HG03558 (cell line): Measurements from ENCODE around the gene RC3H2.
"Not testable (repeated sequence)": the region's sequence is repeated elsewhere in the genome, so short reads cannot be mapped to it uniquely, and the experiment has no call there.

Source experiments
- ATAC-seq: cut with Tn5 transposase; IDR thresholded peaks from one replicate; pipeline ENCODE4 v1.9.1; 2021; ENCODE audit warnings: moderate number of reproducible peaks; ENCODE audit not compliant: unreplicated experiment; ENCODE audit errors: extremely low read depth

The RC3H2 gene

DNA sequence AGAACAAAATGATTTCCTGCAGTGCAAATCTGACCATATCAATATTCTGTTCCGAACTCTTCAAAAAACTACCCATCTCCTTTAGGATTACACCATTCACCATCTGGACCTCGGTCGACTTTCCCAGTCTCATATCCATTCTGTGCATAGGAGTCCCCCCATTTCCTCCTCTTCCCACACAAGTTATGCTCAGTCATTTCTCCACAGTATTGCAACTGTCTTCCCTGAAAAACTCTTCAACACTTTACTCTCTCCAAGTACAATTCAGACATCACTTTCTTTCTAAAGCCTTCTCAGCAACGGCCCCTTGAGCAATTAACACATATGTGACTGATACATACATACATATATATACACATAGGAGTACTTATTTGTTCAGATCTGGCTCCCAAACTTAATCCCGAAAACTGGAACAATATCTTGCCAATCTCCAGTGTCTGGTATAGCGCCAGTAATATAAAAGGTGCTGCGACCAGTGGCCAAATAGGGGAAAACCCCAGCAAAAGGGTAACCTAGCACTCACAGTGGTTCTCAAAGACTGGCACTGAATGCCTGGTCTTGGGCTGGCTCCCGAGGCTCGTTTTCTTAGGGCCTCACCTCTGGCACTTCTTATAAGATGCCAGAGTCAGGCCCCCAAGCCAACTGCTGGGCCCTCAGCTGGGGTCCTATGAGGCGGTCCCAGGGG lies 25.5 kb upstream of the RC3H2 start:
- no peak for ATAC-seq

DNA sequence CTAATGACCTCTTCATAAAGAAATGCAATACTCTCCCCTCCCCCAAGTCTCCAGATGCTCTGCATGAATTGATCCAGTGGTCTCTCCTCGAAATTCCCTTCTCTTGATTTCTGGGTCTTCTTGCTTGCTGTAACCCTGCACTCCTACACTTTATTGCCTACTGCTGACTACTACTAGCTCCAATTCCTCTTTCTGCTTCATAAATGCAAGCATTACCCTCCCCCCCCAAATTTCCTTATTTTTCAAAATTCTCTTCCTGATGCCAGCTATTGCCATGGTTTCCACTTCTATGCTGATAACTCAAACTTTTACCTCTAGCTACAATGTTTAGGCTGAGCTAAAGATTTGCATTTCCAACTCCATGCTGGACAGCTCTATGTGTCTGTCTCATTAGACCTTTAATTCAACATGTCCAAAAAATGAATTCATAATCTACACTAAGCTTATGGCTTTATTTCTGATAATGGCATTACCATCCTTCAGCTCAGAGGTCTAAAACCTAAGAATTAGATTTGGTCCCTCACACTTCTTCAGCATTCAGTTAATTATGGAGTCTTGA lies 24.7 kb upstream of the RC3H2 start:
- no peak for ATAC-seq

- ATAC-seq: no peak
These were observed 18.8 kb upstream of the RC3H2 start for GRCh38 chr9:122923947-122924346.

DNA sequence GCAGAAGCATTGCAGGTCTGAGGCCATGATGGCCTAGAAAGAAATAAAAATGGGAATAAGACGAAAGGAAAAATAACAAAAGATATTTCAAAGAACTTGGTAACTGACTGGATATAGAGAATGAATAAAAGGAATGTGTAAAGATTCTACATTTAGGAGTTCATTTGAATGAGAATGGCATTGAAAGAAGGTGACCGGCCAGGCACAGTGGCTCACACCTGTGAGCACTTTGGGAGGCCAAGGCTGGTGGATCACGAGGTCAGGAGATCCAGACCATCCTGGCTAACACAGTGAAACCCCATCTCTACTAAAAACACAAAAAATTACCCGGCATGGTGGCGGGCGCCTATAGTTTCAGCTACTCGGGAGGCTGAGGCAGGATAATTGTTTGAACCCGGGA lies 17.6 kb upstream of the RC3H2 start:
- ATAC-seq: no peak

GRCh38 chr9:122918310-122918709 lies 13.2 kb upstream of the RC3H2 start:
- no peak for ATAC-seq

DNA sequence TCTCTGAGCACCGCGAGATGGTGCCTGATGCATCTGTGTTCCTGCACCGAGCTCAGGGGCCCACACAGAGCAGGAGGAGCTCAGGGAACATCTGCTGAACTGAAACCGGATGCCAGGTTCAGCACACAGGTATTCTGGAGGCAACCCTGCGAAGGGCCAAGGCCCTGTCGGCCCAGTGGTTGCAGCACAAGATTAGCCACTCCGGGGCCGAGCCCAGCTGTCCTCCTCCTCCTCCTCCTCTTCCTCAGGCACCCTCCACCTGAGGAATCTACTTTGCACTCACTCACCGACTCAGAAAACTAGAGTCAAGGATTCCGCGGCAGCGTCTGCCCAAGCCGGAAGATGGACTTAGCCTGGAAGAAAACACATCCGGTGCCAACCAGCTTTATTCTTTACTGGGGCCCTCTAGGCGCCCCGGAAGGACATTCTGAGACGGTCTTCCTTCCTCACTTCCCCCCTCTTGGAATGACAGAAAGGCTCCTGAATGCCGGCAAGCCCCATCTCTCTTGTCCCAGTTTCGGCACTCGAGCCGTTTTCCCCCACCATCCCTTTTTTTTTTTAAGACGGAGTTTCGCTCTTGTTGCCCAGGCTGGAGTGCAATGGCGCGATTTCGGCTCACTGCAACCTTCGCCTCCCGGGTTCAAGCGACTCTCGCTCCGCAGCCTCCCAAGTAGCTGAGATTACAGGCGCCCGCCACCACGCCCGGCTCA lies 8.0 kb upstream of the RC3H2 start, which contains the start of gene ZBTB6:
ZBTB6 (minus strand) TSS at position 360 of the 710 bp plus-strand sequence. CDS start 1,251 bp downstream, outside the sequence.
- ATAC-seq: peak; percentile 92

DNA sequence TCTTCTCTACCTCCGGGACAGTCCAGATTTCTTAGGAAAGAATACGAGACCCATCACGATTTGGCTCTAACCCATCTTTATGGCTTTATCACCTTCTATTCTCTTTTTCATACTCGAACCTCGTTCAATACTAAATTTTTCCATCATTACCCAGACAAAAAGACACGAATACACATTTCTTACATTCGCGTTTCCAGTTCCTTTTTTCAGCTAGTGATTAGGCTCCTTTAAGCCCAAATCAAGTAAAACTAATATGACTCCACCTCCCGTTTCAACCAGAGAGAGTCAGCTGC lies 7.5 kb upstream of the RC3H2 start:
- ATAC-seq: no peak

GRCh38 chr9:122906122-122906521 lies 963 bp upstream of the RC3H2 start:
- ATAC-seq: not testable (repeated sequence)

DNA sequence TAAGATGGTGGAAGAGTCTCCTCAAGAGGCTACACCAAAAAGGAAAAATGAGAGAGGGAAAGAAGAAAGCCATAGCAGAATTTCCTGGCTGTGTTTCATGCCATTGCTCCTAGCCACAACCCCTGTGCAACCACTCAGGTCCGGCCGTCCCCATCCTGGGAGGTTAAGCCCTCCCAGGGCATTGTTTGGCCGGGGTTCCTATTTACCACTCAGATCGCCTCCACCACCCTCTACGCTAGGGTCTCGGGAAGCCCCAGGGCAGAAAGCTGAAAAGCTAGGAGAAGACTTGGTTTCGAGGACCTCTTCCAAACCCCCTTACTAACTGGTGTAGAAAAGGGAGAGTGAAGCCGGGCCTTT lies 715 bp downstream of the RC3H2 start:
- ATAC-seq: peak; percentile 5

DNA sequence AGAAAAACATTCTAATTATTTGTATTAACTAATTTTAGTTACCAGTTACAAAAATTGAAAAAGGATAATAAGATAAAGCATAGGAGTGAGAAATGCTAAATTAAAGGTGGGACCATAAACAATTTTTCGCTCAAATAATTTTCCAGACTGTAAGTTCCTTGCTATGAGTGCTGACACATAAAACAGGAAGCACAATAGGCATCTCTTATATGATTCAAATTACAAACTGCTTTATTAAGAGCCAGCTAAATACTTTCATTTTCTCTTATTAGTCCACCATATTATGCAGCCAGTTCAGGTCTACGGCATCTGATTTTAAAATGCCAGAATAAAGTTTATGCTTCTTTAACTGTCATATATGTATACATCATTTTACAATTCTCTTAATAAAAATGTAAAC lies 4.4 kb downstream of the RC3H2 start:
- no peak for ATAC-seq

- ATAC-seq: no peak
These were observed 7.2 kb downstream of the RC3H2 start for GRCh38 chr9:122897969-122898368.

DNA sequence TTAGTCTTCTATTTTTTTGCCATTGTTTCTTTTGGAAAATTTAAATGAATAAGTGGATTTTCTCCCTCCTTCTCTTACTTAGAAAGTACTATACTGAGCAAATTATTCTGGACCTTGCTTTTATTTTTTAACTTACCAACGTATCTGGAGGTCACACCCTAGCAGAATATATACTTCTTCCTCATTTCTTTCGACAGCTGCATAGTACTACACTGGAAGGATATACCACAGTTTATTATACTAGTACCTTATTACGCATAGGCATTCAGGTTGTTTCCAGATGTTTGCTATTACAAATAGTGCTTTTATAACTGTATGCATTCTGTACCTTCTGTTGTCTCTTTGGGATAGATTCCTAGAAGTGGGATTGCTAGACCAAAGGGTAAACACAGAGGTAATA lies 16.7 kb downstream of the RC3H2 start:
- ATAC-seq: no peak

- no peak for ATAC-seq
These were observed 22.0 kb downstream of the RC3H2 start for GRCh38 chr9:122883125-122883524.

DNA sequence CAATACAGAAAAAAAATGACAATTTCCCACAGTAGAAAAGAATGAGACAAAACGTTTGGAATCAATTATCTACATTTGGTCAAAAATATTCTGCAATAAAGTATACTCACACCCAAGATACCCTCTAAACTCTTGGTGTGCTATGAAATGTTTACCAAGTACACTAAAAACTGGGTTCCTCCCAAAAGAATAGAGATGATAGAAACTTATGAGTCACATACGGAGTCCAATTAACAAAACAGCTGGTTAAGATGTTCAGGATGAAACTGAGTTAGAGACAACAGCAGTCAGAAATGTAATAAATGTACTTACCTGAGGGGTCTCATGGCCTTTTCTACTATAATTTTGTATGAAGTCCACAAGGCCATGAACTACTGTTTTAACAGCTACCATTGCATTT lies 25.7 kb downstream of the RC3H2 start:
- ATAC-seq: no peak

DNA sequence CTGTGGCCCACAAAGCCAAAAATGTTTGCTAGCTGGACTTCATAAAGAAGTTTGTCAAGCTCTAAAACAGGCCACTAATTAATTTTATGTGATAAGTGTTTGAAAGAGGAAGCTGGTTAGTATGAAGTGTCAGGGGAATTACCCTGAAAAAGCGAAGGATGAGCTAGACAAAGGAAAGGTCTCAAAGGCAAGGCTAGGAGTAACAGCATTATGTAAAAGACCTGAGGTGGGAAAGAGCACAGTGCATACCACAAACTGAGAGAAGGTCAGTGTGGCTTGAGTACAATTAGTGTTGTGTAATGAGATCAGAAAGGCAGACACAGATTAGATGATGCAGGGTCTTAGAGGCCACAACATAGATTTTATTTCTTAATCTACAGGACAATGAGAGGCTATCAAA lies 29.6 kb downstream of the RC3H2 start:
- ATAC-seq: no peak

DNA sequence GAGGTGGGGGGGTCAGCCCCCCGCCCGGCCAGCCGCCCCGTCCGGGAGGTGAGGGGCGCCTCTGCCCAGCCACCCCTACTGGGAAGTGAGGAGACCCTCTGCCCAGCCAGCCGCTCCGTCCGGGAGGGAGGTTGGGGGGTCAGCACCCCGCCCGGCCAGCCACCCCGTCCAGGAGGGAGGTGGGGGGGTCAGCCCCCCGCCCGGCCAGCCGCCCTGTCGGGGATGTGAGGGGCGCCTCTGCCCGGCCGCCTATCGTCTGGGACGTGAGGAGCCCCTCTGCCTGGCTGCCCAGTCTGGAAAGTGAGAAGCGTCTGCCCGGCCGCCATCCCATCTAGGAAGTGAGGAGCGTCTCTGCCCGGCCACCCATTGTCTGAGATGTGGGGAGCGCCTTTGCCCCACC lies 37.9 kb downstream of the RC3H2 start:
- ATAC-seq: not testable (repeated sequence)

- no peak for ATAC-seq
These were observed 39.1 kb downstream of the RC3H2 start for GRCh38 chr9:122866079-122866478.

GRCh38 chr9:122865300-122865699 lies 39.9 kb downstream of the RC3H2 start:
- no peak for ATAC-seq

GRCh38 chr9:122863407-122863806 lies 41.8 kb downstream of the RC3H2 start:
- no peak for ATAC-seq

GRCh38 chr9:122860319-122861142 lies 44.6 kb downstream of the RC3H2 start:
- ATAC-seq: no peak

GRCh38 chr9:122857815-122858214 lies 47.3 kb downstream of the RC3H2 start:
- no peak for ATAC-seq
